ENCODE results near the gene PXDC1.

- TF ChIP-seq POLR2A (IDR thresholded peaks at IDR 0.05) = no peak
- TF ChIP-seq, protein P1, sequence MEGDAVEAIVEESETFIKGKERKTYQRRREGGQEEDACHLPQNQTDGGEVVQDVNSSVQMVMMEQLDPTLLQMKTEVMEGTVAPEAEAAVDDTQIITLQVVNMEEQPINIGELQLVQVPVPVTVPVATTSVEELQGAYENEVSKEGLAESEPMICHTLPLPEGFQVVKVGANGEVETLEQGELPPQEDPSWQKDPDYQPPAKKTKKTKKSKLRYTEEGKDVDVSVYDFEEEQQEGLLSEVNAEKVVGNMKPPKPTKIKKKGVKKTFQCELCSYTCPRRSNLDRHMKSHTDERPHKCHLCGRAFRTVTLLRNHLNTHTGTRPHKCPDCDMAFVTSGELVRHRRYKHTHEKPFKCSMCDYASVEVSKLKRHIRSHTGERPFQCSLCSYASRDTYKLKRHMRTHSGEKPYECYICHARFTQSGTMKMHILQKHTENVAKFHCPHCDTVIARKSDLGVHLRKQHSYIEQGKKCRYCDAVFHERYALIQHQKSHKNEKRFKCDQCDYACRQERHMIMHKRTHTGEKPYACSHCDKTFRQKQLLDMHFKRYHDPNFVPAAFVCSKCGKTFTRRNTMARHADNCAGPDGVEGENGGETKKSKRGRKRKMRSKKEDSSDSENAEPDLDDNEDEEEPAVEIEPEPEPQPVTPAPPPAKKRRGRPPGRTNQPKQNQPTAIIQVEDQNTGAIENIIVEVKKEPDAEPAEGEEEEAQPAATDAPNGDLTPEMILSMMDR (IDR thresholded peaks at IDR 0.05) = no peak
Observed at GRCh38 chr6:3789896-3790558, 38.5 kb upstream of the PXDC1 start.

Data from thyroid gland (tissue), 4 donors.